IPS-NIHi7 (cell line): ENCODE measurements around the gene CASKIN2.
"Not testable (repeated sequence)": the region's sequence is repeated elsewhere in the genome, so short reads cannot be mapped to it uniquely, and the experiment has no call there.

Source experiments
- DNase-seq: peaks from one replicate; pipeline ENCODE4 v3.0.0; 2012; ENCODE audit warnings: mixed read lengths; ENCODE audit errors: extremely low spot score

The CASKIN2 gene

DNA sequence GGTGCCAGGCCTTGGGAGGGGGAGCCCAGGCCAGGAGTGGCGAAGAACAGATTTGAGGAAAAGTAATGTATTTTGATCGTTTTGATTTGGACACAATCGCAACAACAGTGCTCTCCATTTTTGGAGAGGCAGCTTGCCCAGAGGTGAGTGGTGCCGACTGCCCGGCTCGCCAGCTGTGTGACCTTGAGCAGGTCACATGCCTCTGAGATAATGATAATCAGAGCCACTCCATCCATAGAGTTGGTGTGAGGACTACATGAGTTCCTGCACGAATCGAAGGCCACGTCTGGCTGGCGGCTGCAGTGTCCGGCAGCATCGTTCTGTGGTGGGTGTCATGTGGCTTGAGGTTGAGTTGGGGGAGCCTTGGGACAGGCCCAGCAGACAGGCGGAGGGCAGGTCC is 30.8 kb upstream of the CASKIN2 start:
- no peak for DNase-seq

DNA sequence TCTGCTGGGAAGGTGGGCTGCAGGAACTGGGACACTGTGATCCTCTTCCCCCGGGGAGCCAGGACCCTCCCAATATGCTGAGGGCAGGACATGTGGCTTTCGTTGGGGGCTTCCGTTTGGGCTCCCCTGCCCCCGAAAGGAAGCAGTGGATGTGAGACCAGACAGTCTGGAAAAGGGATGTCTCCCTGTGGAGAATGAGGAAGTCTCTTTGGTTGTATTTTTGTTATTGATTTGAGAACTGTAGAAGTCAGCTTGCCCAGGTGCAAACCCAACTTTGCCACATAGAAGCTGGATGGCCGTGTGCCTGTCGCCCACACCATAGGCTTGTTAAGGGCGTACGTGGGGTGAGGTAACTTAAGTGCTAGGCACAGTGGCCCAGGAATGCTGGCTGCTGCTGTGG is 28.9 kb upstream of the CASKIN2 start:
- DNase-seq: no peak

DNA sequence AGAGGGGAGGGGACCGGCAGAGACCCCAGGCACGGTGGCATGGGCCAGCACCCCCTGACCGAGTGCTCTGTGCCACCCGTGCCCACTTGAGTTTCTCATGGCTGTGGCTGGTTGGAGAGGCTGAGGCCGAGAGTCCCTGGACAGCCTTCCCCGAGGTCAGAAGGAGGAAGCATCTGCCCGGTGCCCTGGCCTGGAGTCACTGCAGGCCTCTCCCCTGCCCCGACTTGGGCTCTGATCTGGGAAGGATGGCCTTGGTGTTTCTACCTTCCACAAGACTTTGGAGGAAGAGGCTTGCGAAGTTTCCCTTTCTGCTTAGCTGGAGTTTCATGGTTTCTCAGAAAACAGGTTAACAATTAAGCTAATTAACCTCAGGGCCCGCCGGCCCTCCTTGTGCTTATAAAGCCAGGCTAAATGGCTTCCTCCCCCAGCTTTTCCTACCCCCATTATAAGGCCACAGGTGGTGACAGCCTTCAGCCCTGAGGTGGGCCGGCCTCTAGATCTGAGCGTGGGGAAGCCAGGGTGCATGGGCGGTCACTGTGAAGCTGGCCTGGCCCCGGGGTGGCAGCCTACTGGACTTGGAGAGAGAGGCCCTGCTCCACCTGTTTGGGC is 27.5 kb upstream of the CASKIN2 start:
- DNase-seq: no peak

DNA sequence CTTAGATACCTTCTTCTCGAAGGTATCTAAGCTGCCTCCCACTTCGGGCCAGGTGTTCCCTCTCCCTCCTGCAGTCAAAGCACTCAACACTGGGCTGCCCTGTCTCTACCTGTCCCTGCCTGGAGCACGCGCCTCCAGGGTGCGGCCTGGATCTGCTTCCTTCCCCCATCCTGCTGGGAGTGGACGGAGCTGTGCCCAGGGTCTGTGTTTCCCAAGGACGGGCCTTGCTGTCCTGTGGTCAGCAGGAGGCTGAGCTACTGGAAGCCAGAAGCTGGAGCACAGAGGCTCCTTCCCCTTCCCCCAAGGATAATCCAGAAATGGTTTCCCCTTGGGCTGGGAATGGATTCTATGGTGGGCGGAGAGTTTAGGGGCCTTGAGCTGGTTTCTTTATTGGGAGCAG is 26.9 kb upstream of the CASKIN2 start:
- no peak for DNase-seq

DNA sequence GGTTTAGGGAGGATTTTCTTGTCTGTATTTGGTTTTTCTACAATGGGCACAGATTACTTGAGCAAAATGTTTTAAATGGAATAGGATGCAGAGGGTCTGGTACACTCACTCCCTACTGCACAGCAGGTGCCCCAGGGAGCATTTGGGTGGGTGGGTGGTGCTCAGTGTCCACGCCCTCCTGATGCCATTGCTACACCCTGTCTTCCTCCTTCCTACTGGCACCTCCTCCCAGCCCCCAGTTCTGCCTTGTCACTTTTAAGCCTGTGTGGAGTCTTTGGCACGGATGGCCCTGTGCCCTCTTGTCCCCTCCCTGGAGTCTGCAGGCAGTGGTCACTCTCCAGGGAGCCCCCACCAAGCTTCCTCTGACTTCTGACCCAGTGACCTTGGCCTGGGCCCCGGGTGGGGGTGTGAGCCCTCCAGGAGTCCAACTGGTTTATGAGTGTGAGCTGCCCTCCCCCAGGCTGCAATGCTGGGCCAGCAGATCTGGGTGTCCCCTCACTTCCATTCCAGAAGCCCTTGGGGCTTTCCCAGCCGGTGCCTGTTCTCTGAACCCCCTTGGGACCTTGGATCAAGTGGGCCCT is 25.7 kb upstream of the CASKIN2 start:
- DNase-seq: no peak

DNA sequence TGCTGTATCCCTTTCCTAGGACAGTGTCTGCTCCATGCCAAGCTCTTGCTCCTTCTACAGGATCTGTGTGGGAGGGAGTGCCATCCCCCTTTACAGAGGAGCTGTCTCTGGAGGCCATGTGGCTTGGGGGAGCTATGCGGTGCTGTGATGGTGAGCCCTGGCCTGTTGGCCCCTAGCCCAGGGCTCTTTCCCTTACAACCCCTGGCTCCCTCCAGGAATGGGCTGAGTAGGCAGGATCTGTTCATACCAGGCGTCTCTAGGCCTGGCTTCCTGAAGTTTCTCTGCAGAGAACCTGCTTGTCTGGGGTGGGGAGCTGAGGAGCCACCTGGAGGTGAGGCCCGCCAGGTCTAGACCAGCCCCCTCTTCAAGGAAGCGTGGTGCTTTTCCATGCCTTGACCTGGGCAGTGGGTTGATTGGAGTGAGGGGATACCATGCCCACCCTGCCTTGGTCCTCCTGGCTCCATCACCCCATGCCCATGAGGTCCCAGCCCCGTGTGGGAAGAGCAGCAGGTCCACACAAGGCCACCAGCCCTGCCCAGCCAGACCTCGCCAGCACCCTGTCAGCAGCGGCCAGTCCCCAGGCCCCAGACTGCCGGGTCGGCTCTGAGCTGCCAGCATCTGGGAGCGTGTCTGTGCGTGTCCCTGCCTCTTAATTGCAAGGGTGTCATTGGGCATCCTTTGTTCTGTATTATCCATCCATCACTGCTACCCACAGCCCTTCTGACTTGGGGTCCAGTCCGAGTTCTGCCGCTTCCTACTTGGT is 24.8 kb upstream of the CASKIN2 start:
- DNase-seq: no peak

DNA sequence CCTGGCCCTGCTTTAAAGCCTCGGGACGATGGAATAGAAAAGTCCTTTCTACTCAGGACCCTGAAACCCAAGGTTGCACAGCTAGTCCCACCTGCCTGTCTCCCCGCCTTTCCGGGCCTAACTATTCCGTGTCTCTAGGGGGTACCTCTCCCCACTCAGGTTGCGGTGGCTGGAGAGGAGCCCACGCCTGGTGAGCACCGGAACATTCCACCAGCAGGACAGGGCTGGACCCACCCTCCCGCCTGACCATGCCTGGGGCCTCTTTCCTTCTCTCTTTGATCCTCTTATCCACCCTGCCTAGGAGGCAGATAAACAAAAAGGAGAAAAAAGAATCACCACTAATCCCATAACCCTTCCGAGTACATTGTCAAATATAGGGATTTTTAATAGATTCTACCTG is 21.0 kb upstream of the CASKIN2 start:
- no peak for DNase-seq

DNA sequence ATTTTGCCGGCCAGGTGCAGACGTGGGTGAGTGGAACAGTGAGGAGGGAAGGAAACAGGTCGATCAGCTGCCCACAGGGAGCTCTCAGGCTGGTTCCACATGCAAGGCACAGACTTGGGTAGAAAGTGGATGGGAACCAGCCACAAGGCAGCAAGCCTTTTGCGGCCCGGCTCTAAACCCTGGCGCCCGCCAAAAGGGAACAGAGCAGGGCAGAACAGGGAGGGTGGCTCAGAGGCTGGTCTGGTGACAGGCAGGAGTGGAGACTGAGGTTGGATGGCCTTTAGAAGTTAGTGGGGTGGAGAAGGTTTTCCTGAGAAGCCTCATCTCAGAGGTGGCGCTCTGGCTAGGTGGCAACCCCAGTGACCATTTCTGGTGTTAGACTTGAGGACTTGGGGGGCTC is 20.5 kb upstream of the CASKIN2 start:
- no peak for DNase-seq

DNA sequence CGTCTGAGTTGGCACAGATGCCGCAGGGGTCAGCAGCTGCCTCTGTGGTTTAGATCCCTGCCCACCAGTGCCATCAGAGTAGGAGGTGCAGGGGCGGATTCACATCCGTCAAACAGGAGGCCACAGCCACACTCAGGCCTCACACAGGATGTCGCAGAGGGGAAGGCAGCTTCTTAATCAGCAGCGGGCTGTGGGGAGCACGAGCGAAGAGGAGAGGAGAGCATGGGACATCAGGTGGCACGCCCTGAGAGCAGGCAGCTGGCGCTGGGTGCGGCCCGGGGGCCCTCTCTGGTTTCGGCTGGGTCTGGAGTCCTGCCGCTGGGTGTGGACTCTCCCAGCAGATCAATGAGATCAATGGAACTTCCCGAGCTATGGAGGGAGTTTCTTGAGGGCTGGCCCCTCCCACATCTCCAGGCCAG is 19.8 kb upstream of the CASKIN2 start:
- no peak for DNase-seq

DNA sequence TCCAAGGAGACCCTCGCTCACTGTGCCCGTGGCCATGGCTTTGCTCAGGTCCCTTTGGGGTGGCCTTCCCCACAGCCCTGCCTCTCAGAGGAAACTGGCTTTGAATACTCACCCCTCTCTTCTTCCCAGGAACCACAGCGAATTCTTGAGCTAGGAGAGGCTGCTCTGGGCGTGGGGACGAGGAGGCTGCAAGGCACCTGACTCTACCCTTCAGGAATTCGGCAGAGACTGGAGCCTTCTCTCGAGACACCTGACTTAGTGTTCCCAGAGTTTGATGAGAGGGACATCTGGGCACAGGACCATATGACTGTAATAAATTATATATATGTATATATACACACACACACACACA is 16.4 kb upstream of the CASKIN2 start:
- DNase-seq: no peak

DNA sequence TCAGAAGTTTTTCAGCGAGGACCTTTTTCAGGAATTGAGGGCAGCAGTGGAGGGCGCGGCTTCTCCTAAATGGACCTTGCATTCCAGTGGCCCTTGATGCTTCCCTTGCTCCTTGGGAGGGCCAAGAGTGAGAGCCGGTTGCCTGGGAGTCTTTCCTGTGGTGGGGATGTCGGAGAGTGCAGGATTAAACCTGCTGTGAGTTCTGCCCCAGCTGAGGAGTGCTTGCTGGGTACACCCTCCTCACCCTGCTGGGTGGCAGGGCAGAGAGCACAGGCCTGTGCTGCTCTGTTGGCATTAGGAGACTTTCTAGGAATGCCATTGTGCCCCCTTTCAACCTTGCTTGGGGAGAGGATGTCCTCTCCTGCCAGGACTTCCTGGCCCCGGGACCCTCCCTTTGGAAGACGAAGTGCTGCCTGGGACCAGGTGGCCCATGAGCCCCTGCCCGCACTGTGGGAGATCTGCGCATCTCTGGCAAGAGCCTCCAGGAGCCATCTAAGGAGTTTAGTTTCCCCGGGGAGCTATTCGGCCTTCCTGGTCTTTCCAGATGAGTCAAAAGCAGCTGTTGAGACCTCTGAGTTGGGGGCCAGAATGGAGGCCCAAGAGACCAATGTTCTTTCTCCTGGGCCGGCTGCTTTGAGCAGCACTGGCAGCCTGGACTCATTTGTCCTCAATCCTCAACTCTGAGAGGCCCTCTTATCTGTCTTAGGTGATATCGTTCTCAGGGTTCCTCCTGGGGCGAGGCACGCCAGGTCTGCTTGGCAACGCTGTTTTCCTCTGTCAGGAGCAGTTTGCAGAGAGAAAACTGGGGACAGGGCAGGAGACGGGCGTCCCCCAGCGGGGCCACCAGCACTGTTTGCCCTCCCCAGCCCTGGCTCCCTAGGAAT is 15.7 kb upstream of the CASKIN2 start:
- DNase-seq: no peak

DNA sequence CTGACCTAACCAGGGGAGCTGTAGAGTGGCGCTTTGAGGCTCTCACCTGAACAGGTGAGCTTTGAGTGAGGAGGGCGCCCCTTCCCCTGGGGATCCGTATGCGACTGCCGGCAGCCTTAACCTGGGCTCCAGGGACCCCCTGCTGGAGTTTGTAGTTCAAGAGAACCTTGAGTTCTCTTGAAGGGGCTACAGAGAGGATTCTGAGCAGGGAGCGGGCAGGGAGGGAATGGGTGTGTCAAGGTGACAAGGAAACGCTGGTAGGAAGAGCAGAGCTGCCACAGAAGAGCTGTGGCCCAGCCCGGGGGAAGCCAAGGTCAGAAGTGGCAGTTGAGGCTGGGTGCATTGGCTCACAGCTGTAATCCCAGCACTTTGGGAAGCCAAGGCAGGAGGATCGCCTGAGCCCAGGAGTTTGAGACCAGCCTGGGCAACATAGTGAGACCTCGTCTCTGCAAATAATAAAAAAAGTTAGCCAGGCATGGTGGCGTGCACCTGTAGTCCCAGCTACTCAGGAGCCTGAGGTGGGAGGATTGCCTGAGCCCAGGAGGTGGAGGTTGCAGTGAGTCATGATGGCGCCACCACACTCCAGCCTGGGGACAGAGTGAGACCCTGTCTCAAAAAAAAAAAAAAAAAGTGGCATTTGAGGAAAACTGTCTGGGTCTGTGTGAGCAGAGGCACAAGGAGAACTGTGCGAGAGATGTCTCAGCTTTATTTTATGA is 11.4 kb upstream of the CASKIN2 start:
- no peak for DNase-seq

DNA sequence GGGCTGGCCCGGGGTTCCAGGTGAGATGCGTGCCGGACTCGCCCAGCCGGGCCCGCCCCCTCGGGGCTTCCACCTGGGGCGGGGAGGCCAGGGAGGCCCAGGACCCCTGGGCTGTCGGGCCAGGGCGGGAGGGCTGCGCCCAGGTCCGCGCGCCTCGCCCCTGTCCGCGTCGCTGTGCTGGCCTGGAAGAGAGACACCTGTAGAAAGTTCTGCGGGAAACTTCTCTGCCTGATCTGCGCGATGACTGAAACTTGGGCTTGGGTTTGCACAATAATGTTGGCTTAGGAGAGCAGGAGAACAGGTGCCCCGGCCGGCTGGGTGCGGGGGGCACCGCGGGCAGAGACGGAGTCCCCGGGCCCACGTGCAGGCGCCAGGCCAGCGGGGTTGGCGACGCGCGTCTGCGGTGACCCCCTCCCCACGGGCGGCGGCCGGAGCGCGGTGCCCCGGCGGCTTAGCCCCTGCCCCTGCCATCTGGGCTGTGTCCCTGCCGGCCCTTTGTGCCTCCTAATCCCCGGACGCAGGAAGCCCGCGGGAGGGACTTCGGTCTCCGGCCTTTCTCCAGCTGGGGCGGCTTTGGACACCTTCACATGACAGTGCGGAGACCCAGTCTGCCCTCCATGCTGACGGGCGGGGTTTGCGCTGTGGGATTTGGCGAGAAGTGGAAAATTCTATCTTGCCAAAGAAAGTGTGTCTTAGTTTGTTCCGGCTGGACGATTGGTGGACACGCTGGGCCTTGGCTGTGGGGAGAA is 10.6 kb upstream of the CASKIN2 start:
- DNase-seq: no peak

DNA sequence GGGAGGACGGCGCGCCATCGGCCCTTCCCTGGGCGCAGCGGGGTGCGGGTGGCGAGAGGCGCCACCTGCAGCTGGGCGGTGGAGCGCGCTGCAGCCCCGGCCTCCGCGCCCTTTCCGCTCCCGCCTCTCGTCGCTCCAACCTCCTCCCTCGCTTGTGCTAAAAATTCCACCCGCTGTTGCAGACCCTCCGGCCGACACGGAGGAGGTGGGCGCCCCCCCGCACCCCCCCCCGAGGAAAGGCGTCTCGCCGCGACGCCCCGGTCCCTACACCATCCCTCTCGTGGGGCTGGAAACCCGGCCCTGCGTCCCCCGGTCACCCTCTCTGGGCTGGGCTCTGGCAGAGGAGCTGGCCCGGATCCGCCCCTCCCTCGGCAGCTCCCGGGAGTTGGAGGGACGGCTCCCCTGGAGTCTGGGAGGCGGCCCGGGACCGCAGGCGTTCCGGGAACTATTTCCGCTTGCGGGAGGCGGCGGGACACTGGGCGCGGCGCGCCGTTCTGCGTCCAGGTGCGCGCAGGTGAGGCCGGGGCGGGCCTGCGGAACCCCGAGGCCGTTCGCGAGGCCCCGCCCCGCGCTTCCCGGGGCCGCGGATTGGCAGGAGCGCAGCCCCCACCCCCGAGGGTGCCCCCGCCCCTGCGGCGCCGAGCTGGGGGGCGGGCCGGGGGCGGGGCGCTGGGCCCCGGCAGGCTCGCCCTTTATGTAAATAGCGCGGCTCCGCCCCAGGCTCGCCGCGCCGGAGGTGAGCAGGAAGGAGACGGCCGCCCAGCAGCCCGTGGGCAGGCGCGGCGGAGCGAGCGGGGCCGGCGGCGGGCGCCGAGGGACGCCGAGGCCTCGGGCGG is 9.9 kb upstream of the CASKIN2 start, which contains the start of gene LLGL2:
TSS of gene LLGL2 (plus strand) at position 728 of the 836 bp plus-strand sequence. CDS start 17,730 bp downstream, outside the sequence.
- peak; percentile 97 for DNase-seq

DNA sequence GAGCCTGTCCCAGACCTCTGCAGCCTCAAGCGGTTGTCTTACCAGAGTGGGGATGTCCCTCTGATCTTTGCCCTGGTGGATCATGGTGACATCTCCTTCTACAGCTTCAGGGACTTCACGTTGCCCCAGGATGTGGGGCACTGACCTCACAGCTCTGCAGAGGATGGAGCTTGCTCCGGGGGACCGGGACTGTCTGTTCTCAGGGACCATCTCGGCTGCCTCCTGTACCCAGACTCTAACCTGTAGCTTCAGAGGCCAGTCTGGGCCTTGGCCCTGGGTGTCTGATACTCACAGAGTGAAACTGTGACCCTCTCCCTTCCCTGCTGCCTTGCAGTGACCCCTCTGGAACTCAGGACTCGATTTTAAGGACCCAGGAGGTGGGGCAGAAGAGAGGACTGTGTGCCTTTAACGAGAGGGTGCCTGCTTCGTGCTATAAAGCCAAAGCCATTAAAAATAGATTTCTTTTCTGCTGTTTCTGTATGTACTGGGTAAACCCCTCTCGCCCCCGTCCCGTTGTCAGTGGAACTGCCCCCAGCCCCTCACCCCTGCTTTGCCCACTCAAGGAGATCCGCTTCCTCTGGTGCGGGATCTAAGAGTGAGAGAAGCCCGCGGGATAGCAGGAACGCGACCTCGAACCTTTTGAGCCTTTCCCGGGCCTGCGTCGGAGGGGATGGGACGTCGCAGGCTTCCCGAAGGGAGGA is 9.1 kb upstream of the CASKIN2 start:
- DNase-seq: no peak

DNA sequence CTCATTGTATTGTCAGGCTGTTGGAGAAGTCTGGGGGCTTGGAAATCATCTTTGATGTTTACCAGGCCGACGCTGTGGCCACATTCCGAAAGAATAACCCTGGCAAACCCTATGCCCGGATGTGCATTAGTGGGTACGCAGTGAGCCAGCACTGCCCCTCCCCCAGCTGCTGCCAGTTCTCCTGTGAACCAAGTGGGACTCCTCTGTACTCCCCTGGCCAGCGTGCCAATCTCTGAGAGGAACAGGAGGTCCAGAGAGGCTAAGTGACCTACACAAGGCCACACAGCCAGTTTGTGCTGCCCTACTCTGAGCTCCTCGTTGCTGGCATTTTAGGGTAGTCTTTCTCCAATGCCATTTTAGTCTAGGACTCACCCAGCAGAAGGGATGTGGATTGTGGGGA is 8.3 kb upstream of the CASKIN2 start:
- DNase-seq: no peak

DNA sequence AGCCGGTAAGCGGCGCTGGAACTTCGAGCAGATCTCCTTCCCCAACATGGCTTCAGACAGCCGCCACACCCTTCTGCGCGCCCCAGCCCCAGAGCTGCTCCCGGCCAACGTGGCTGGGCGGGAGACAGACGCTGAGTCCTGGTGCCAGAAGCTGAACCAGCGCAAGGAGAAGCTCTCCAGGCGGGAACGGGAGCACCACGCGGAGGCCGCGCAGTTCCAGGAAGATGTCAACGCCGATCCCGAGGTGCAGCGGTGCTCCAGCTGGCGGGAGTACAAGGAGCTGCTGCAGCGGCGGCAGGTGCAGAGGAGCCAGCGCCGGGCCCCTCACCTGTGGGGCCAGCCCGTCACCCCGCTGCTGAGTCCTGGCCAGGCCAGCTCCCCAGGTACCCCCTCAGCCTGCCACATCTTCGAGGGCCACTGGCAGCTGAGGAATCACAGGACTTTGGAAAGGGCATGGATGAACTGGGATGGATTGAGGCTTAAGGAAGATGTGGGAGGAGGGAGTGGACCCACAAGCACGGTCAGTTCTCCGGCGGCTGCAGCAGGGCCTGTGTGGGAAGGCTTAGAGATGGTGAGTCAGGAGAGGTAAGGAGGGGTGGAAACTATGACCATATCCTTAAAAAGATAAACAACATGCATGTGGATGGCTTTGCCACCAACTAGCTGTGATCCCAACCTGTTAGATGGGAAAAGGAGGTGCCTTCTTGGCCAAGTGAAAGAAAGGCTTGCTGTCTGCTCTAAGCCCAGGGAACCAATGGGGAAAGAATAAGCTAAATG is 6.8 kb upstream of the CASKIN2 start:
- DNase-seq: no peak

DNA sequence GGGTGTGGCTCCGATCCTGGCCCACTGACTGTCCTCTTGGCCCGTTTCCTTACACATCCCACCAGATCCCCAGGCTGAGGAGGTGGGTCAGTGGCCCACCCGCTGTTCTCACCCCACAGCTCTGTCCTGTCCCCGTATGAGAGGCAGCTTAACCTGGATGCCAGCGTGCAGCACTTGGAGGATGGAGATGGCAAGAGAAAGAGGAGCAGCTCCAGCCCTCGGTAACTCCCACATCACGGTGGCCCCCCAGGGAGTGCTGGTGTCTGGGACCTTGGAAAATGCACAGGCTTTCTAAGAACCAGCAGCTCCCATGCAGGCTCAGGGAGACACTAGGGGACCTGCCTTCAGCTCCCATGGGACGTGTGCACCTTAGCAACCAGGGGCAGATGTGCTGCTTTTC is 6.0 kb upstream of the CASKIN2 start:
- no peak for DNase-seq

DNA sequence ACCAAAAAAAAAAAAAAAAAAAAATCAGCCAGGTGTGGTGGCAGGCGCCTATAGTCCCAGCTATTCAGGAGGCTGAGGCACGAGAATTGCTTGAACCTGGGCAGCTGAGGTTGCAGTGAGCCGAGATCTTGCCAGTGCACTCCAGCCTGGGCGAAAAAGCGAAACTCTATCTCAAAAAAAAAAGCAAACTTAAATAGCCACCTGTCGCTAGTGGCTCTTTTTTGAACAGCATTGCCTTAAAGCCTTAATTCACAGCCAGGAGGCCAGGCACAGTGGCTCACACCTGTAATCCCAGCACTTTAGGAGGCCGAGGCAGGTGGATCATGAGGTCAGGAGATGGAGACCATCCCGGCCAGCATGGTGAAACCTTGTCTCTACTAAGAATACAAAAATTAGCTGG is 5.1 kb upstream of the CASKIN2 start:
- DNase-seq: not testable (repeated sequence)
